H9 (cell line): ENCODE results near the gene EPAS1. TPM values are rescaled to one million over a fixed set of nuclear protein-coding genes. Genes with fewer than 3 reads are reported as not detected.

Experiments
- DNase-seq: peaks from one replicate; pipeline ENCODE4 v3.0.0-alpha.2; 2017
- H2AFZ ChIP-seq: one replicate; pipeline ENCODE4 v1.6.1; 2013; ENCODE audit warnings: mild to moderate bottlenecking, low read length, control low read depth, moderate library complexity
- H2AK5ac ChIP-seq: 2 replicates; pipeline ENCODE4 v1.6.1; 2013; ENCODE audit warnings: low read length, control low read depth, mixed read lengths; ENCODE audit not compliant: insufficient read length
- H2BK120ac ChIP-seq: one replicate; pipeline ENCODE4 v1.6.1; 2013; ENCODE audit warnings: low read depth, mild to moderate bottlenecking, low read length, control low read depth, inconsistent platforms; ENCODE audit not compliant: poor library complexity, severe bottlenecking
- H2BK12ac ChIP-seq: 2 replicates; pipeline ENCODE4 v1.6.1; 2013; ENCODE audit warnings: low read length, control low read depth, mixed read lengths, low read depth; ENCODE audit not compliant: insufficient read length
- H2BK15ac ChIP-seq: 2 replicates; pipeline ENCODE4 v1.6.1; 2013; ENCODE audit warnings: low read depth, low read length, control low read depth
- H2BK20ac ChIP-seq: one replicate; pipeline ENCODE4 v1.6.1; 2013; ENCODE audit warnings: low read depth, mild to moderate bottlenecking, low read length, control low read depth, inconsistent platforms; ENCODE audit not compliant: poor library complexity, severe bottlenecking
- H2BK5ac ChIP-seq: 2 replicates; pipeline ENCODE4 v1.6.1; 2013; ENCODE audit warnings: low read length, control low read depth, mixed read lengths; ENCODE audit not compliant: insufficient read length
- H3K14ac ChIP-seq: 2 replicates; pipeline ENCODE4 v1.6.1; 2013; ENCODE audit warnings: low read length, control low read depth; ENCODE audit not compliant: insufficient read depth
- H3K18ac ChIP-seq: 2 replicates; pipeline ENCODE4 v1.6.1; 2013; ENCODE audit warnings: low read depth, mild to moderate bottlenecking, mixed read lengths, low read length, control low read depth; ENCODE audit not compliant: insufficient read length
- H3K23ac ChIP-seq: 2 replicates; pipeline ENCODE4 v1.6.1; 2013; ENCODE audit warnings: low read length, control low read depth, mixed read lengths, low read depth; ENCODE audit not compliant: insufficient read length
- H3K23me2 ChIP-seq: 2 replicates; pipeline ENCODE4 v1.6.1; 2013; ENCODE audit warnings: low read depth, mild to moderate bottlenecking, mixed read lengths, low read length, control low read depth; ENCODE audit not compliant: insufficient read length, poor library complexity, severe bottlenecking
- H3K27ac ChIP-seq: 2 replicates; pipeline ENCODE4 v1.5.1; 2013; ENCODE audit warnings: low read length, control low read depth, mixed read lengths, low read depth; ENCODE audit not compliant: insufficient read length
- H3K27me3 ChIP-seq: 2 replicates; pipeline ENCODE4 v1.6.1; 2013; ENCODE audit warnings: low read length, control low read depth, inconsistent platforms; ENCODE audit not compliant: insufficient read depth
- H3K4ac ChIP-seq: 2 replicates; pipeline ENCODE4 v1.6.1; 2013; ENCODE audit warnings: low read depth, mild to moderate bottlenecking, control low read depth, inconsistent platforms, low read length, moderate library complexity
- H3K4me1 ChIP-seq: 2 replicates; pipeline ENCODE4 v1.6.1; 2013; ENCODE audit warnings: low read length, control low read depth, inconsistent platforms; ENCODE audit not compliant: insufficient read depth
- H3K4me2 ChIP-seq: 2 replicates; pipeline ENCODE4 v1.6.1; 2013; ENCODE audit warnings: low read length, control low read depth, mixed read lengths; ENCODE audit not compliant: insufficient read length, insufficient read depth
- H3K56ac ChIP-seq: 2 replicates; pipeline ENCODE4 v1.6.1; 2013; ENCODE audit warnings: low read depth, mild to moderate bottlenecking, mixed read lengths, low read length, control low read depth; ENCODE audit not compliant: insufficient read length
- H3K79me1 ChIP-seq: 2 replicates; pipeline ENCODE4 v1.6.1; 2013; ENCODE audit warnings: low read depth, mild to moderate bottlenecking, moderate library complexity, low read length, control low read depth, inconsistent platforms; ENCODE audit not compliant: insufficient read depth, poor library complexity, severe bottlenecking
- H3K79me2 ChIP-seq: 2 replicates; pipeline ENCODE4 v1.6.1; 2013; ENCODE audit warnings: low read length, control low read depth, inconsistent platforms; ENCODE audit not compliant: insufficient read depth
- H3K9ac ChIP-seq: 2 replicates; pipeline ENCODE4 v1.6.1; 2013; ENCODE audit warnings: low read length, control low read depth, mixed read lengths; ENCODE audit not compliant: insufficient read length; ENCODE audit errors: extremely low read depth
- H3K9me3 ChIP-seq: one replicate; pipeline ENCODE4 v1.6.1; 2013; ENCODE audit warnings: low read depth, low read length, inconsistent platforms; ENCODE audit not compliant: control insufficient read depth
- H3T11ph ChIP-seq: one replicate; pipeline ENCODE4 v1.6.1; 2013; ENCODE audit warnings: mild to moderate bottlenecking, low read length, control low read depth, inconsistent platforms
- H4K20me1 ChIP-seq: one replicate; pipeline ENCODE4 v1.6.1; 2013; ENCODE audit not compliant: control insufficient read depth, insufficient read length, insufficient read depth
- H4K5ac ChIP-seq: 2 replicates; pipeline ENCODE4 v1.6.1; 2013; ENCODE audit warnings: low read depth, mild to moderate bottlenecking, mixed read lengths, low read length, control low read depth; ENCODE audit not compliant: insufficient read length
- H4K8ac ChIP-seq: replicated peaks from 2 replicates; pipeline ENCODE4 v1.6.1; 2013; ENCODE audit warnings: low read length, control low read depth, mixed read lengths, low read depth; ENCODE audit not compliant: insufficient read length
- H4K91ac ChIP-seq: 2 replicates; pipeline ENCODE4 v1.6.1; 2013; ENCODE audit warnings: low read depth, mild to moderate bottlenecking, moderate library complexity, mixed read lengths, low read length, control low read depth; ENCODE audit not compliant: insufficient read length
- H3K27ac Mint-ChIP-seq, 3 experiments: 2 replicates in 2 of 3; 3 replicates in 1 of 3; pipeline ENCODE4 v1.8.0; 2020 to 2021; ENCODE audit warnings: mixed read lengths in 3 of 3, mild to moderate bottlenecking in 1 of 3, moderate library complexity in 1 of 3
- H3K27me3 Mint-ChIP-seq: 2 replicates; pipeline ENCODE4 v1.8.0; 2021; ENCODE audit warnings: low read depth, mild to moderate bottlenecking, moderate library complexity, mixed read lengths
- H3K36me3 Mint-ChIP-seq, 3 experiments: 2 replicates in 2 of 3; 3 replicates in 1 of 3; pipeline ENCODE4 v1.8.0; 2020 to 2021; ENCODE audit warnings: low read depth in 3 of 3, mixed read lengths in 3 of 3; ENCODE audit not compliant: insufficient read depth in 1 of 3
- H3K4me1 Mint-ChIP-seq, 2 experiments: 2 replicates each; pipeline ENCODE4 v1.8.0; 2020; ENCODE audit warnings: mixed read lengths in 2 of 2
- H3K4me3 Mint-ChIP-seq, 2 experiments: 2 replicates in 1 of 2; 3 replicates in 1 of 2; pipeline ENCODE4 v1.8.0; 2020 to 2021; ENCODE audit warnings: mild to moderate bottlenecking in 2 of 2, mixed read lengths in 2 of 2, moderate library complexity in 1 of 2
- H3K9me3 Mint-ChIP-seq, 2 experiments: 2 replicates in 1 of 2; 3 replicates in 1 of 2; pipeline ENCODE4 v1.8.0; 2020; ENCODE audit warnings: mild to moderate bottlenecking in 2 of 2, mixed read lengths in 2 of 2, moderate library complexity in 1 of 2
- WGBS: extraction: QIAGEN DNeasy Blood & Tissue Kit; methylation state at CpG from one replicate; pipeline ENCODE4 v1.1.7; 2013; ENCODE audit warnings: missing lambda C conversion rate, low lambda C conversion rate, mixed read lengths; ENCODE audit not compliant: insufficient read length; ENCODE audit errors: extremely low coverage; 5-methylcytosine and 5-hydroxymethylcytosine counted together
- total RNA-seq: library from RNA; stranded (reverse); gene quantifications from 2 replicates; pipeline ENCODE4 v1.2.1, GENCODE V29; 2021
- TF ChIP-seq, protein P1 (sequence below): fragments of 200-600 bp; sonication (generic); conservative IDR thresholded peaks from 3 replicates; pipeline ENCODE4 v1.8.0; 2021; ENCODE audit warnings: antibody characterized with exemption, mild to moderate bottlenecking

EPAS1 gene
- total RNA-seq, 1 experiment from 2014 or later = 1.1 TPM

DNA sequence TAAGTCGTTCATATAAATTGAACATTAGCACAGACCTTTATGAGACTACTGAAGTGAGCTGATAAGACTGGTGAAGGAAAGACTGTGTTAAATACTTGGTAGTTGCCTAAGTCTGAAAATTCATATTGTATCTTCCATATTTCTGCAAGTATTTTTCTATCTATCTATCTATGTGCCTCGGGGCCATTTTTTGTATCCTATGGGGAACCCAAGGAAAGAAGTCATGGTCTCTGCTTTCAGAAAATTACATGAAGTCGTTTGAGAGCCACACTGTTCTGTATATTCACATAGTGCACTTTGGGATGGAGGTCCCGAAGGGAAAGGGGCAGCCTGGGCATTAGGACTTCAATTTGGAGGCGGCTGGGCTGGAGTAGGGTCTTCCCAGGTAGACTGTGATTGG lies 89.6 kb downstream of the EPAS1 start:
- H3K79me1 ChIP-seq = no peaks in the 10 kb centered on the region
- no peak overlapping the region for H3T11ph ChIP-seq
- H3K4me1 ChIP-seq = no peaks in the 10 kb centered on the region
- no peak overlapping the region for H3K27ac Mint-ChIP-seq
- no peak overlapping the region for H4K5ac ChIP-seq
- H3K4me2 ChIP-seq = no peak overlapping the region
- H3K4ac ChIP-seq = no peak overlapping the region
- TF ChIP-seq, protein P1, sequence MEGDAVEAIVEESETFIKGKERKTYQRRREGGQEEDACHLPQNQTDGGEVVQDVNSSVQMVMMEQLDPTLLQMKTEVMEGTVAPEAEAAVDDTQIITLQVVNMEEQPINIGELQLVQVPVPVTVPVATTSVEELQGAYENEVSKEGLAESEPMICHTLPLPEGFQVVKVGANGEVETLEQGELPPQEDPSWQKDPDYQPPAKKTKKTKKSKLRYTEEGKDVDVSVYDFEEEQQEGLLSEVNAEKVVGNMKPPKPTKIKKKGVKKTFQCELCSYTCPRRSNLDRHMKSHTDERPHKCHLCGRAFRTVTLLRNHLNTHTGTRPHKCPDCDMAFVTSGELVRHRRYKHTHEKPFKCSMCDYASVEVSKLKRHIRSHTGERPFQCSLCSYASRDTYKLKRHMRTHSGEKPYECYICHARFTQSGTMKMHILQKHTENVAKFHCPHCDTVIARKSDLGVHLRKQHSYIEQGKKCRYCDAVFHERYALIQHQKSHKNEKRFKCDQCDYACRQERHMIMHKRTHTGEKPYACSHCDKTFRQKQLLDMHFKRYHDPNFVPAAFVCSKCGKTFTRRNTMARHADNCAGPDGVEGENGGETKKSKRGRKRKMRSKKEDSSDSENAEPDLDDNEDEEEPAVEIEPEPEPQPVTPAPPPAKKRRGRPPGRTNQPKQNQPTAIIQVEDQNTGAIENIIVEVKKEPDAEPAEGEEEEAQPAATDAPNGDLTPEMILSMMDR = no peak
- H4K8ac ChIP-seq = no peak overlapping the region
- no CpG with 5 or more reads among the region's 5 CpGs for WGBS
- no peak overlapping the region for H3K14ac ChIP-seq
- DNase-seq = peak; percentile 5
- H3K36me3 Mint-ChIP-seq = no peaks in the 10 kb centered on the region
- no peak overlapping the region for H2AFZ ChIP-seq
- no peak overlapping the region for H2BK20ac ChIP-seq
- no peak overlapping the region for H4K91ac ChIP-seq
- no peak overlapping the region for H2BK120ac ChIP-seq
- no peak overlapping the region for H3K23ac ChIP-seq
- H2BK5ac ChIP-seq = no peak overlapping the region
- no peak overlapping the region for H3K4me3 Mint-ChIP-seq
- no peaks in the 10 kb centered on the region; the same call in none of the 2 replicates for H3K27me3 Mint-ChIP-seq
- H3K4me1 Mint-ChIP-seq = no peaks in the 10 kb centered on the region
- H2BK15ac ChIP-seq = no peak overlapping the region
- H3K79me2 ChIP-seq = no peaks in the 10 kb centered on the region
- H2BK12ac ChIP-seq = no peak overlapping the region
- H3K27me3 ChIP-seq = no peaks in the 10 kb centered on the region
- no peaks in the 10 kb centered on the region for H3K9me3 Mint-ChIP-seq
- H3K9me3 ChIP-seq = no peaks in the 10 kb centered on the region
- no peaks in the 10 kb centered on the region for H3K23me2 ChIP-seq
- H4K20me1 ChIP-seq = no peaks in the 10 kb centered on the region
- H3K9ac ChIP-seq = no peak overlapping the region
- H3K27ac ChIP-seq = no peak overlapping the region
- no peak overlapping the region for H2AK5ac ChIP-seq
- H3K18ac ChIP-seq = no peak overlapping the region
- no peak overlapping the region for H3K56ac ChIP-seq
